Panc1 (cell line): Measurements from ENCODE around the gene TP63.

Experiments
- CTCF ChIP-seq: fragments of 450-650 bp; IDR thresholded peaks from 2 replicates; pipeline ENCODE4 v1.5.1; 2017; ENCODE audit warnings: mild to moderate bottlenecking
- POLR2AphosphoS5 ChIP-seq: IDR thresholded peaks from 2 replicates; pipeline ENCODE4 v1.6.1; 2012; ENCODE audit warnings: mild to moderate bottlenecking, low read depth, low read length, moderate library complexity
- REST ChIP-seq, 2 experiments: IDR thresholded peaks; 2 replicates each; pipeline ENCODE4 v1.6.1; 2011 to 2012; ENCODE audit warnings: low read depth in 2 of 2, control low read depth in 1 of 2, low read length in 1 of 2, mild to moderate bottlenecking in 1 of 2, moderate library complexity in 1 of 2; ENCODE audit not compliant: insufficient read depth in 1 of 2
- TCF7L2 ChIP-seq: IDR thresholded peaks from 2 replicates; pipeline ENCODE4 v1.6.1; 2011; ENCODE audit warnings: mild to moderate bottlenecking, low read depth, low read length, inconsistent platforms

GRCh38 chr3:189790658-189791057 is 159.5 kb downstream of the TP63 start:
- no peak for TF ChIP-seq POLR2AphosphoS5
- 0 out of 2 replicates have a peak, but pooled peaks have one; percentile 8 for TF ChIP-seq CTCF
- no peak for TF ChIP-seq TCF7L2
- no peak for TF ChIP-seq REST (IDR thresholded peaks at IDR 0.05; ENCODE audit: insufficient read depth in 1 of 2, low read depth in 2 of 2, low read length in 1 of 2)
